ENCODE results near the gene RNF144A. TPM values are rescaled to one million over a fixed set of nuclear protein-coding genes. Genes with fewer than 3 reads are reported as not detected.
"Not testable (repeated sequence)": the region's sequence is repeated elsewhere in the genome, so short reads cannot be mapped to it uniquely, and the experiment has no call there.

RNF144A gene
- total RNA-seq, 1 donor from 2014 or later, result 1.8 TPM

DNA sequence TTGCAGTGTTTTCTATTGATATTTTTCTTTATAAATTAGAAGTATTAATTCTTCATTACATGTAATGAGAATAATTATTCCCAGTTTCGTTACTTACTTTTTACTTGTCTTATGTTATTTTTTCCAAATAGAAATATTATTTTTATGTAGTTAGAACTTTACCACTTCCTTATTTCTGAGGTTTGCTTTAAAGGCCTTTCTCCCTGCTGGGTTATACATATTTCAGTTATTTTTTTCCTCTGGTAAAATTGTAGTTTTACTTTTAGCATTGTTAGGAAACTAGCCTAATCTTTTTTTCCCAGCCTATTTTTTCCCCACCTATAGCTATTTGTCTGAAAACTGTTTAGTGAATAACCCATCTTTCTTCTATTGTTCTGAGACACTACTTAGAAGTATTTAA, 17.1 kb downstream of the RNF144A start:
- Histone ChIP-seq H3K4me3 (no peak overlapping the region), H3K27me3 (no peaks in the 10 kb centered on the region), H3K4me1 (no peaks in the 10 kb centered on the region), H3K27ac (no peak overlapping the region), H3K9me3 (no peaks in the 10 kb centered on the region), H3K36me3 (no peaks in the 10 kb centered on the region)
- TF ChIP-seq, protein P1, sequence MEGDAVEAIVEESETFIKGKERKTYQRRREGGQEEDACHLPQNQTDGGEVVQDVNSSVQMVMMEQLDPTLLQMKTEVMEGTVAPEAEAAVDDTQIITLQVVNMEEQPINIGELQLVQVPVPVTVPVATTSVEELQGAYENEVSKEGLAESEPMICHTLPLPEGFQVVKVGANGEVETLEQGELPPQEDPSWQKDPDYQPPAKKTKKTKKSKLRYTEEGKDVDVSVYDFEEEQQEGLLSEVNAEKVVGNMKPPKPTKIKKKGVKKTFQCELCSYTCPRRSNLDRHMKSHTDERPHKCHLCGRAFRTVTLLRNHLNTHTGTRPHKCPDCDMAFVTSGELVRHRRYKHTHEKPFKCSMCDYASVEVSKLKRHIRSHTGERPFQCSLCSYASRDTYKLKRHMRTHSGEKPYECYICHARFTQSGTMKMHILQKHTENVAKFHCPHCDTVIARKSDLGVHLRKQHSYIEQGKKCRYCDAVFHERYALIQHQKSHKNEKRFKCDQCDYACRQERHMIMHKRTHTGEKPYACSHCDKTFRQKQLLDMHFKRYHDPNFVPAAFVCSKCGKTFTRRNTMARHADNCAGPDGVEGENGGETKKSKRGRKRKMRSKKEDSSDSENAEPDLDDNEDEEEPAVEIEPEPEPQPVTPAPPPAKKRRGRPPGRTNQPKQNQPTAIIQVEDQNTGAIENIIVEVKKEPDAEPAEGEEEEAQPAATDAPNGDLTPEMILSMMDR (IDR thresholded peaks at IDR 0.05), result no peak
- intact Hi-C loops (cut with DNase I), result no loop called here
- no peak for DNase-seq (ENCODE audit: low spot score in 2 of 2)

DNA sequence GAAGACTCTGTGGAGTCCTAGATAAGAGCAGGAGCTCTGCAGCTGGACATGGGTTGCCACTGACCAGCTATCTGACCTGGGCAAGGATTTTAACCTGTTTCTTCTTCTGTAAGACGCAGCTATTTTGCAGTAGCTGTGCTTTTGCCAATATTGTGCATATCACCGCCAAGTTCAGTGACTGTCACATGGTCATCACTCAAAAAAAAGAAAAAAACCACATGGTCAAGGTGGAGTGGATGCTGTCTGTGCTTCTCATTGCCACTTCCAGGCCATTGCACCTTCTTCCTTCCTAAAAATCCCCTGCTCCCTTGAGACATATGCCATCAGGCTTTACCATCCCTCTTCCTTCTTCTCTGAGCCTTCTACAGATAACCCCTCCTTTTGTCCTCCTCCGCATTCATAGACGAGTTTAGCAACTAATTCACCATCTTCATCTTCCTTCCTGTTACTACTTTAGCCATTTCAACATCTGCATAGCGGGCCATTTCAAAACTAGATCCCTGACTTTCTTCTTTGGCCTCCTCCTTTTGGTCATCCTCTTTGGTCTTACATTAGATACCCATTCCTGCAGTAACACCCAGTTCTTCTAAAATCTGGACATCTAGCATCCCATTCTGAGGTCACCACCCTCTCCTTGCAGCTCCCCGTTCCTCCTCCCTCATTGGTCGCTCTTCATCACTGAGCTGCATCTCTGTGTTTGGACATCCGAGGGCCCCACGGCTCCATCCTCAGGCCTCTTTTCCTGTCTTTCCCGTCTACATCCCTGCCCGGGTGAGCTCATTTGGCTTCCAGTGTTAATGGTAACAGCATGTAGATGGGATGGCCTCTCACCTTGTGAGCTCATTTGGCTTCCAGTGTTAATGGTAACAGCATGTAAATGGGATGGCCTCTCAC, 17.8 kb downstream of the RNF144A start:
- no peak overlapping the region for H3K4me3 ChIP-seq

GRCh38 chr2:6935652-6936020, 18.4 kb downstream of the RNF144A start:
- H3K4me1 ChIP-seq; H3K27me3 ChIP-seq; H3K4me3 ChIP-seq; H3K9me3 ChIP-seq; DNase-seq (ENCODE audit: low spot score in 2 of 2); intact Hi-C loops (cut with DNase I); H3K27ac ChIP-seq; H3K36me3 ChIP-seq: not testable (repeated sequence)

More for the DNA sequence above, 17.8 kb downstream of the RNF144A start:
- no peaks in the 10 kb centered on the region for H3K4me1 ChIP-seq
- TF ChIP-seq, protein P1 (IDR thresholded peaks at IDR 0.05), result no peak
- no peaks in the 10 kb centered on the region for H3K9me3 ChIP-seq
- no peak overlapping the region for H3K27ac ChIP-seq
- H3K27me3 ChIP-seq, result no peaks in the 10 kb centered on the region
- H3K36me3 ChIP-seq, result no peaks in the 10 kb centered on the region
- DNase-seq (ENCODE audit: low spot score in 2 of 2), result no peak
- intact Hi-C loops (cut with DNase I), result no loop called here

DNA sequence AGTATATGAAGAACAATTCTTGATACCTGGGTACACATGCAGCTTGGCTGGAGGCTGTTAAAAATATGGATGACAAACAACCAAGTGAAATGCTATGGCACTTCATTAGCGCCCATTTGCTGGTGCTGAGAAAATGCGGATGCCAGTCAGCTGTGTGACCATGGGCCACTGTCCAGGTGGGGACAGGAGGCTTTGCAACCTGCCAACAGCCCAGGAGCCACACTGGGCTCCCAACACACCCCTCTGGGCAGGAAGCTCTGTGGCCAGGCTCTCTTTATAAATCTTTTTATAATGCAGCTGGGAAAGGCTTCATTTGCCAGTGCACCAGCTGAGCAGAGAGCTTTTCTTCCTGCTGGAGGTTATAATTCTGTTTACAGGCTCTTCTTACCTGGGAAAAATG, 19.9 kb downstream of the RNF144A start:
- Histone ChIP-seq H3K4me1 (no peaks in the 10 kb centered on the region), H3K27me3 (no peaks in the 10 kb centered on the region), H3K36me3 (no peaks in the 10 kb centered on the region), H3K4me3 (no peak overlapping the region), H3K27ac (no peak overlapping the region), H3K9me3 (no peaks in the 10 kb centered on the region)
- intact Hi-C loops (cut with DNase I), result no loop called here
- DNase-seq (ENCODE audit: low spot score in 2 of 2), result no peak
- TF ChIP-seq, protein P1 (IDR thresholded peaks at IDR 0.05), result no peak

GRCh38 chr2:6937582-6937981, 20.4 kb downstream of the RNF144A start:
- no peaks in the 10 kb centered on the region for H3K27me3 ChIP-seq
- H3K4me1 ChIP-seq, result no peaks in the 10 kb centered on the region
- no peak for DNase-seq (ENCODE audit: low spot score in 2 of 2)
- no peak overlapping the region for H3K27ac ChIP-seq
- intact Hi-C loops (cut with DNase I), result no loop called here
- no peaks in the 10 kb centered on the region for H3K9me3 ChIP-seq
- TF ChIP-seq, protein P1 (IDR thresholded peaks at IDR 0.05), result no peak
- H3K36me3 ChIP-seq, result no peaks in the 10 kb centered on the region
- no peak overlapping the region for H3K4me3 ChIP-seq

DNA sequence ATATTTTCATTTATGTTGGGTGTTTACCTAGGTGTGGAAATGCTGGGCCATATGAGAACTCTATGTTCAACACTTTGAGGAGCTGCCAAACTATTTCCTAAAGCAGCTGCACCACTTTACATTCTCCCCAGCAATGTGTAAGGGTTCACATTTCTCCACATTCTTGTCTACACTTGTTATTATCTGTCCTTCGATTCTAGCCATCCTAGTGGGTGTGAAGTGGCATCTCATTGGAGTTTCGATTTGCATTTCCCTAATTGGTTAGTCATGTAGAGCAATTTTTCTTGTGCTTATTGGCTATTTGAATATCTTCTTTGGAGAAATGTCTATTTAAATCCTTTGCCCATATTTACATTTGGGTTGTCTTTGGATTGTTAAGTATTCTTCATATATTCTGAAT, 21.9 kb downstream of the RNF144A start:
- TF ChIP-seq, protein P1 (IDR thresholded peaks at IDR 0.05), result no peak
- DNase-seq (ENCODE audit: low spot score in 2 of 2), result no peak
- intact Hi-C loops (cut with DNase I), result no loop called here
- no peak overlapping the region for H3K27ac ChIP-seq
- no peaks in the 10 kb centered on the region for H3K36me3 ChIP-seq
- no peak overlapping the region for H3K4me3 ChIP-seq
- no peaks in the 10 kb centered on the region for H3K27me3 ChIP-seq
- H3K9me3 ChIP-seq, result no peaks in the 10 kb centered on the region
- no peaks in the 10 kb centered on the region for H3K4me1 ChIP-seq

Measured in ascending aorta (tissue), 2 donors.